Kidney (tissue), 14 donors: Measurements from ENCODE around the gene GNA12. TPM values are rescaled to one million over a fixed set of nuclear protein-coding genes. Genes with fewer than 3 reads are reported as not detected.

Source experiments
- DNase-seq, 5 donors: peaks; one replicate each; pipeline ENCODE4 v3.0.0-alpha.2; 2013 to 2020
- FAIRE-seq: peaks from 2 replicates; lab custom pipeline; 2012; peaks lifted over from hg19 to GRCh38; lab: Jason Lieb, UNC
- H3K27ac ChIP-seq, 2 donors: one replicate each; pipeline ENCODE4 v1.7.0; 2013; ENCODE audit warnings: low read depth in 2 of 2, low read length in 2 of 2, inconsistent platforms in 1 of 2
- H3K27me3 ChIP-seq: one replicate; pipeline ENCODE4 v1.7.1; 2013; ENCODE audit warnings: low read length, inconsistent platforms; ENCODE audit not compliant: control insufficient read depth, insufficient read depth
- H3K36me3 ChIP-seq, 3 donors: one replicate each; pipeline versions ENCODE4 v1.7.0 to v1.7.1; 2013; ENCODE audit warnings: low read length in 3 of 3, control low read depth in 1 of 3, inconsistent platforms in 1 of 3; ENCODE audit not compliant: insufficient read depth in 3 of 3, control insufficient read depth in 2 of 3
- H3K4me1 ChIP-seq, 3 donors: one replicate each; pipeline versions ENCODE4 v1.7.0 to v1.7.1; 2013; ENCODE audit warnings: low read length in 3 of 3, inconsistent platforms in 1 of 3, low read depth in 1 of 3; ENCODE audit not compliant: control insufficient read depth in 2 of 3, insufficient read depth in 2 of 3
- H3K4me3 ChIP-seq, 3 donors: one replicate each; pipeline versions ENCODE4 v1.7.0 to v1.8.1; 2013; ENCODE audit warnings: low read length in 3 of 3, control low read depth in 1 of 3, inconsistent platforms in 1 of 3
- H3K9ac ChIP-seq, 3 donors: one replicate each; pipeline versions ENCODE4 v1.7.0 to v1.7.1; 2013; ENCODE audit warnings: low read length in 3 of 3, control low read depth in 1 of 3, inconsistent platforms in 1 of 3
- H3K9me3 ChIP-seq, 3 donors: one replicate each; pipeline versions ENCODE4 v1.7.0 to v1.7.1; 2013; ENCODE audit warnings: low read length in 3 of 3, control low read depth in 1 of 3, inconsistent platforms in 1 of 3; ENCODE audit not compliant: control insufficient read depth in 2 of 3, insufficient read depth in 1 of 3
- CTCF ChIP-seq: IDR thresholded peaks from 3 replicates; pipeline ENCODE4 v1.5.1; 2012; ENCODE audit warnings: mild to moderate bottlenecking, moderate library complexity, borderline replicate concordance; ENCODE audit not compliant: insufficient read depth; ENCODE audit errors: extremely low read depth
- intact Hi-C: fragments of 100-400 bp; cut with DNase I; formaldehyde crosslinking; loops from one replicate; pipeline ENCODE4 v1.11.1; 2022
- polyA plus RNA-seq: library from polyadenylated mRNA; stranded (reverse); fragments of 350-450 nt; fragmentation: Illumina TruSeq; extraction: RNeasy Lipid Tissue Mini Kit (QIAGEN cat#74804); gene quantifications from one replicate; pipeline ENCODE4 v1.2.3, GENCODE V29; 2014; ENCODE audit warnings: low read depth, low replicate concordance; ENCODE audit not compliant: insufficient read depth
- total RNA-seq: library from RNA; stranded (reverse); fragmentation: NEBNext Ultra II Directional; extraction: Animal tissue kit (Norgen Biotek cat#: 25700); gene quantifications from one replicate; pipeline ENCODE4 v1.2.1, GENCODE V29; 2021
- donor health status: control.
- donor health status: control.
- donor health status: control.
- donor health status: control.
- donor health status: control.
- donor health status: DM: yes; HTN: yes; CAD: no.
- donor health status: Normal renal cell carcinoma (clear cell type).

Gene GNA12
- total and polyA plus RNA-seq, 2 donors from 2014 or later: 16.5 to 41.1 TPM

GRCh38 chr7:2688409-2689342 is 155.4 kb downstream of the GNA12 start:
- Histone ChIP-seq H3K9ac (no peak overlapping the region), H3K27ac (no peak overlapping the region), H3K9me3 (no peaks in the 10 kb centered on the region), H3K4me1 (peaks cover 0 to 8% (median 0%) of the 10 kb centered on the region in 3 donors), H3K4me3 (no peak overlapping the region), H3K27me3 (peaks cover 8% of the 10 kb centered on the region), H3K36me3 (no peaks in the 10 kb centered on the region)
- no peak for FAIRE-seq
- no peak for TF ChIP-seq CTCF
- intact Hi-C loops: no loop called here
- peak in 2 of 5 donors; percentile 54 to 67 for DNase-seq

DNA sequence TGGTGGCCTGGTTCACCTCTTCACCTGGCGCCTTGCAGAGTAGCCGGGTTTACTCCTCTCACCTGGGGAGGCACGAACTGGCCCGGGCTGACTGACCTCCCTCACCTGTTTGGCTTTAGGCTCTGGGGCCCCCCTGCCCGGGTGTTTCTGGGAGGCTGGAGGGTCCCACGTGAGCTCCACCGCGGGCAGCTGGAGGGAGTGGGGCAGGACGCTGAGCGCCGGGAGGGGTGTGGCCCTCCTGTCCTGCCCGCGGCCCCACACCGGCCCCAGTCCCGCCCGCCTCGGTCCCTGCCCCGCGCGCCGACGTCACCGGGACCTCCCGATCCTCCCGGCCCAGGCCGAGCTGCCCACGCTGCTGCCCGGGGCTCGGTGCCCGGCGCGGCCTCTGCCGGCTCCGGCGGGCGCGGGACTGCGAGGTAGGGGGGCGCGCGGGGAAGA is 156.2 kb downstream of the GNA12 start, which contains the start of gene AMZ1:
Gene AMZ1 (plus strand): TSS at position 322 of the 438 bp plus-strand sequence. CDS start 12,250 bp downstream, outside the sequence.
- Histone ChIP-seq H3K27ac (no peak within 1 kb of the TSS), H3K9ac (no peak within 1 kb of the TSS), H3K27me3 (peaks cover 8% of the 10 kb centered on the region), H3K4me3 (no peak within 1 kb of the TSS), H3K36me3 (no peaks in the 10 kb centered on the region), H3K4me1 (peaks cover 0 to 8% (median 0%) of the 10 kb centered on the region in 3 donors), H3K9me3 (no peaks in the 10 kb centered on the region)
- DNase-seq: peak in 1 of 5 donors; percentile 72
- no peak for TF ChIP-seq CTCF
- FAIRE-seq: no peak
- intact Hi-C loops: no loop called here

DNA sequence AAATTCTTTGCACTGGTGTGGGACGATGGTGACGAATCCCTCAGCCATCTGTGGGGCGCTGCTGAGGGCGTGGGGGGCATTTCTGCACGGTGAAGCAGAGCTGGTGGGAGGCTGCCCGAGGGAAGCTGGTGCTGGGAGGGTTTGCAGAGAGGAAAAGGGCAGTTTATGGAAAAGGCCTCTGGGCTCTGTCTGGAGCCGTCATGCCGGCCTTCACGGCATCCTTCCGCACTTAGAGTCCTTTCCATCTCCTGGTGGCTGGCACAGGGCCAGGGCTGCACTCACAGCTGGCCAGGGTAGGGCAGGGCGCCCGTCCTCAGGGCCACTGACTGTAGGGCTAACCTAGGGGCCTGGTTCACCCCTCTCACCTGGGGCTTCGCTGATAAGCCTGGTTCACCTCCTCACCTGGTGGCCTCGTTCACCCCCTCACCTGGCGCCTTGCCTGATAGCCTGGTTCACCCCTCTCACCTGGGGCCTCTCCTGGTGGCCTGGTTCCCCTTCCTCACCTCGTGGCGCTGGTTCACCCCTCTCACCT is 156.7 kb downstream of the GNA12 start:
- Histone ChIP-seq H3K9ac (no peak overlapping the region), H3K36me3 (no peaks in the 10 kb centered on the region), H3K27ac (no peak overlapping the region), H3K4me1 (peaks cover 0 to 8% (median 0%) of the 10 kb centered on the region in 3 donors), H3K9me3 (no peaks in the 10 kb centered on the region), H3K4me3 (no peak overlapping the region), H3K27me3 (peaks cover 8% of the 10 kb centered on the region)
- FAIRE-seq (no peak), DNase-seq (peak in 1 of 5 donors; percentile 68)
- TF ChIP-seq CTCF: no peak
- intact Hi-C loops: no loop called here
